SHP77 treated with DMSO at 0.1 percent for 48 hours (cell line): ENCODE results near the gene SLC25A23.

ENCODE experiments used
- DNase-seq: peaks from one replicate; lab custom pipeline; 2025; lab: John Stamatoyannopoulos, UW

The SLC25A23 gene

DNA sequence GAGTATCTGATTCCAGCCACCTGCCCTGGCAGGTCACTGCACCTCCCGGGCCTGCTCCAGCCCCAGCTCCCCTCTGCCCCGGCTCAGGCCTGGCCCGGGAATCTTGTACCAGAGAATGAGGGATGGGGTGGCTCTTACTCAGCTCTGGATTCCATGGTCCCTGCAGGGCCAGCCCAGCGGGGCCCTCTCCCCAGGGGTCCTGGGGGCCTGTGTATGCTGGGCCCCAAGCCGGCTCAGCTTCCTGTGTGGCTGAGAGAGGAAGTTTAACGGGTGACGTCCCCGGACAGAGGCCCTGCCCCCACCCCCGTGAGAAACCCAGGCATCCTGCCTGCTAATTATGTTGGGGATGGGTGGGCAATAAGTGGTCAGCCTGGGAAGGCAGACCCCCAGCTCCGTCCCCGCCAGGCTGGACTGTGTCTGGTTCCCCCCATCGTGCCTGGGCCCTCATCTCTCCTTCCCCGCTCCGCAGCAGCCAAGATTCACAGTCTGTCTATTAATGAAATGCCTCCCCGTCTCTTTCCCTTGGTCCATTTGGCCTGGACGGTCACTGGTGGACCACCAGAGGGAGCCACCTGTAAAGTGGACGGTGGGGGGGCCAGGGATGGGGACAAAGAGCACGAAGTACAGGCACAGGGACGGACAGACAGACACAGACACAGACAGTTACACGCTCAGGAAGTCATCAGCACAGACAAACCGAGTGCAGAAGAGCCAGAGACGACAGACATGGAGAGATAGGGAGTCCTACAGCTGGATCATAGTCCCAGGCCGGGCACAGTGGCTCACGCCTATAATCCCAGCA lies 22.1 kb upstream of the SLC25A23 start, which contains the start of gene DENND1C:
DENND1C (minus strand) TSS at position 247 of the 802 bp plus-strand sequence; CDS start at position 155, 92 bp downstream.
- peak; percentile 29 for DNase-seq

DNA sequence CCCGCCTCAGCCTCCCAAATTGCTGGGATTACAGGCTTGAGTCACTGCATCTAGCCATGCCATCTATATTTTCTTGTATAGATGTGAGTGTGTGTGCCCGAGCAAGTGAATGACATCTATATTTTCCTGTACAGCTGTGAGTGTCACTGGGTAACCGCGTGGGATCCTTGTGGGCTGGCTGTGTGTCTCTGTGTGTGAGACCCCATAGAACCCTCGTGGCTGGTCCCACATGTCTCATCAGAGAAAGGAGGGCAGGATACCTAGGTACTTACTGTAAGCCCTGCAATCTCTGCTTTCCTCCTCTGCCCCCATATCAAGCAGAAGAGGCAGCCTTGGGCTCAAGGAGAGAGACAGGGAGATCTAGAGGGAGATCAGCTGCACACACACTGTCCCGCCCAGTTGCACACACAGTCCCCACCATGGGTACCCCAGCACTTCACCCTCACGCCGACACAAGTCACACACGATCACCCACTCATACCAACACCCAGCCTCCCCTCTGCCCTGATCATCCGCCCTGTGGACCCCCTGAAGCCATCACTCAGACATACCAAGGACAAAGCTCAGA lies 21.3 kb upstream of the SLC25A23 start:
- no peak for DNase-seq

DNA sequence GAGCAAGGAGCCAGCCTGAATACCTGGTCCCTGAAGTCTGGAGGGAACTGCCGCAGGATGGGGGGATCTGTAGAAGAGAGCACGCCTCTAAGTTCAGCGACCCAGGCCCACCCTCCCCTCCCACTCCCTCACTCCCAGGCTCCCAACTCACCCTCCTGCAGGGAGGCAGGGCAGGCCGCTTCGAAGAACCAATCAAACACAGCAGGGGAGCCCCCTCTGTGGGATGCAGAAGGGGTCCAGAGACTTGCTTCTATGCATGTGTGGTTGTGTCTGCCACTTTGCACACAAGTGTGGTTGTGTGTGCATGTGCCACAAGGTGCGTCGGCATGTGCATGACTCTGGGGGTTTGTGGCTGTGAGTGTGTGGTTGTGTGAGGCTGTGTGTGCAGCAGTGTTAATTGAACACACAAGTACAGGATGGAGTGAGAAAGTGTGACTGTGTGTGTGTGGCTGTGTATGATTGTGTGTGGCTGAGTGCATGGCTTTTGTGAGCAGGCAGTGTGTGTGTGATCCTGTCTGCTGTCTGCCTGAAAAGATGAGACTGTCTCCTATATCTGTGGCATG lies 20.3 kb upstream of the SLC25A23 start:
- no peak for DNase-seq

GRCh38 chr19:6478815-6479214 lies 19.2 kb upstream of the SLC25A23 start:
- no peak for DNase-seq

GRCh38 chr19:6476896-6477431 lies 17.4 kb upstream of the SLC25A23 start:
- no peak for DNase-seq

DNA sequence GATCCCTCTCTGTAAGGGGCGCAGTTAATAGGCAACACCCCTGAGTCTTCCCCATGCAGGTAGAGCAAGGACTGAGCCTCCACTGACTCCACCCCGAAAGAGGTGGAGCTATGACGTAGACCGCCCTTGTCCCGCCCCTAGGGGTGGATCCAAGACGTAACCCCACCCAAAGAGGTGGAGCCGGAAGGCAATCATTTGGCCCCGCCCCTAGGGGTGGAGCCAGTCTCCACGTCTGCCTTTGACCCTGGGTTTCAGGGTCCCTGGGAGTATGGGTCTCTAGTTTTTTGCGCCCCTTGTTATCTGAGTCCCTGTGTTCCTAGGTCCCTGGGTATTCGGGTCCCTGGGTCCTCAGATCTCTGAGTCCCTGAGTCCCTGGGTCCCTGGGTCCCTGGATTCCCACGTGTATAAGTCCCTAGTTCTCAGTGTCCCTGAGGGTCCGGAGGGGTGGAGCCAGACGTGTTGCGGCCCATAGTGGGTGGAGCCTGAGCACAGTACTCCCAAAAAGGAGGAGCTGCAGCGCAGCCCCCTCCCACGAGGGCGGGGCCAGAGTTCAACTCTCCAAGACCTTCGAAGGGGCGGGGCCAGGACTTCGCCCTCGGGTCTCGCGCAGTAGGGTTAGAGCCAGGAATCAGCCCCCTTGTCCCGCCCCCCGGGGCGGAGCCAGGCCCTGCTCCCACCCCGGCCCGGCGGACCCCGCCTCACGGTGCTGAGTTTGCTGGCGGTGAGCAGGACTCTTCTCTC lies 16.7 kb upstream of the SLC25A23 start:
- peak; percentile 96 for DNase-seq

GRCh38 chr19:6475321-6476108 lies 15.9 kb upstream of the SLC25A23 start:
- DNase-seq, result no peak

DNA sequence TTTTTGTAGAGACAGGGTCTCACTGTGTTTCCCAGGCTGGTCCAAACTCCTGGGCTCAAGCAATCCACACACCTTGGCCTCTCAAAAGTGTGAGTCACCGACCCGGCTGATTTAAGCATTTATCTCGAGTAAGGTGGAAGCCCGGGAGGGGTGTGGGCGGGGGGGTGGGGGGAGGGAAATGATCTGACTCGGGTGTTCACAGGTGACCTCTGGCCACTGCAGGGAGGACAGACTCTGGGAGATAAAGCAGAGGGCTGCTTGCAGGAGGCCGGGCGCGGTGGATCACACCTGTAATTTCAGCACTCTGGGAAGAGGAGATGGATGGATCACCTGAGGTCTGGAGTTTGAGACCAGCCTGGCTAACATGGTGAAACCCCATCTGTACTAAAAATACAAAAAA lies 14.1 kb upstream of the SLC25A23 start:
- DNase-seq, result no peak

DNA sequence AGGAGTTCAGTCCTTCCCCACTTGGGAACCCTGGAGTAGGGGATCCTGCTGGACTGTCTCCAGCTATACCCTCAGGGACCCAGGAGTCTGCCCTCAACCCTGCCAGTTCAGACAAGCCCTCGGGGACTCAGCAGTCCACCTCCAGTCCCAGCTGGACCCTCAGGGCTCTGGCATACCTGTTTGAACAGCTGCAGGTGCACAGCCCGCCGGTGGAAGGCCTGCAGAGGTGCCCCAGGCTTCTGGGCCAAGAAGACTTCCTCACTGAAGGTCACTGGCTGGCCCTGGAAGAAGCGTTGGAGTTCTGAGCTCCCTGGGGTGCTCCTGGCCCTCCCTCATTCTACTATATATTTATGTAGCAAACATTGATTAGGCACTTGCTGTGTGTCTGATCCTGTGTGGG lies 13.1 kb upstream of the SLC25A23 start:
- DNase-seq, result no peak

DNA sequence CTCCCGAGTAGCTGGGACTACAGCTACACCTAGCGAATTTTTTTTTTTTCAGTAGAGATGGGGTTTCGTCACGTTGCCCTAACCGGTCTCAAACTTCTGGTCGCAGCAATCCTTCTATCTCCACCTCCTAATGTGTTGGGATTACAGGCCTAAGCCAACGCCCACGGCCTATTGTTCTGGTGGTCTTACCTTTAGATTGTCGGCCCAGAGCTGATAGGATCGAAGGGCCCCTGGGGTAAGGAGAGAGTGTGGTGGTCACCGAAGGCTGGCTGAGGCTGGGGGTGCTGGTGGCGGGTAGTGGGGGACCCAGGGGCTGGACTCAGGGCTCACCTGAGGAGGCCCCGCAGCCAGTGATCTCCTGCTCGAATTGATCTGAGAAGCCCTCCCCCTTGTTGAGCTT lies 11.5 kb upstream of the SLC25A23 start:
- no peak for DNase-seq

GRCh38 chr19:6470173-6470572 lies 10.6 kb upstream of the SLC25A23 start:
- DNase-seq, result no peak

- no peak for DNase-seq
Observed at GRCh38 chr19:6467384-6467783, 7.8 kb upstream of the SLC25A23 start.

GRCh38 chr19:6466526-6467248 lies 7.1 kb upstream of the SLC25A23 start:
- DNase-seq, result no peak

- no peak for DNase-seq
Observed at GRCh38 chr19:6465663-6466062, 6.1 kb upstream of the SLC25A23 start.

DNA sequence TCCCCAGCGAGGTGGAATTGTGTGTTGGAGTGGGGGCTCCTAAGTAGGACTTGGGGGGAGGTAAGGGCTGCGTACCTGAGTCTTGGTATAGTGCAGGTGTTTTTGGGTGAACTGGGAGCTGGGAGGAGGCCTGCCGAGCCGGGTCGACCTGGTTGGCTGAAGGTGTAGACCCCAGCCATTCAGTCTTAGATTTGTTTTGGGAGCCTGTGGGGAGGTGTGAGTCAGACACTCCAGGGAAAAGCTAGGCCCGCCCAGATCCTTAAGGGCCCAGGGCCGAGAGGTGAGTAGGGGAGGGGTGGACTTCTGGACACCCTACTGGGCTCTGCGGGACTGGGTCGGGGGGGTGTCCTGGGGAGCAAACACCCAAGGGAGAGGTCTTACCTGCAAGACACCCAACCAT lies 5.4 kb upstream of the SLC25A23 start:
- no peak for DNase-seq

- no peak for DNase-seq
Observed at GRCh38 chr19:6464070-6464873, 4.7 kb upstream of the SLC25A23 start, which contains the start of gene CRB3. Gene CRB3, plus strand, starts transcription at chr19:6464271. Its CDS starts 431 bp downstream, at chr19:6464702.

- DNase-seq, result peak; percentile 89
Observed at GRCh38 chr19:6460099-6460884, 700 bp upstream of the SLC25A23 start.

GRCh38 chr19:6458695-6459261 lies 814 bp downstream of the SLC25A23 start:
- no peak for DNase-seq
